Heart right ventricle (tissue), 12 donors: Measurements from ENCODE around the gene OR6B2. TPM values are rescaled to one million over a fixed set of nuclear protein-coding genes. Genes with fewer than 3 reads are reported as not detected.

Experiments
- polyA plus RNA-seq, 2 donors: library from polyadenylated mRNA; stranded (reverse); fragments of 200-250 nt; gene quantifications; one replicate each; pipeline ENCODE4 v1.2.3, GENCODE V29; 2013
- total RNA-seq, 10 donors: library from RNA; stranded (reverse); fragmentation: NEBNext Ultra II Directional in 3 of 10; extraction: Animal tissue kit (Norgen Biotek cat#: 25700) in 3 of 10; gene quantifications; one replicate each; pipeline versions ENCODE4 v1.2.1 to v1.2.4, GENCODE V29; 2021 to 2023
- donor health status: ischemic (EF 13 %, LVEDD 7.1; RV severe dilation, severe dysfunction).
- donor health status: healthy with polysubstance abuse.
- donor health status: DM: no; HTN: yes; CAD: no.
- donor health status: DM: no; HTN: no; CAD: no.
- donor health status: ischemic (EF 25% LVEDD 6.9; RV normal size, moderate dysfunction).
- donor health status: ischemic (EF 25% LVEDD 5.7; RV mildly dilated, moderate dysfunction).
- donor health status: healthy.
- donor health status: nonischemic (EF 11% LVEDD 7.7; RV severe dilation, severe dysfunction).
- donor health status: DM: yes; HTN: yes; CAD: no.
- donor health status: PGD.
- donor health status: ischemic (EF 29% LVEDD 5.4; RV normal size, mild dysfunction).
- donor health status: nonischemic (EF 23%, LVEDD 6.1; RV moderate dilation, normal function).

The OR6B2 gene
- total and polyA plus RNA-seq, 12 donors: not detected

Other genes starting within 250 kb of the OR6B2 start
- gene NDUFA10, start 5.1 kb downstream of the OR6B2 start, total RNA-seq: 100 to 1,000 TPM; 283 to 462 (median 383) TPM
- gene NDUFA10, start 5.1 kb downstream of the OR6B2 start, polyA plus RNA-seq: 100 to 1,000 TPM; 172 to 186 TPM
- gene OR6B3, start 23.1 kb upstream of the OR6B2 start, total RNA-seq: not detected
- gene OR6B3, start 23.1 kb upstream of the OR6B2 start, polyA plus RNA-seq: not detected
- gene COPS9, start 105.9 kb upstream of the OR6B2 start, total RNA-seq: 100 to 1,000 TPM; 135 to 229 (median 165) TPM
- 100 to 1,000 TPM; 291 to 495 TPM for gene COPS9, start 105.9 kb upstream of the OR6B2 start, polyA plus RNA-seq
- not detected for gene OTOS, start 110.2 kb upstream of the OR6B2 start, total RNA-seq
- gene OTOS, start 110.2 kb upstream of the OR6B2 start, polyA plus RNA-seq: not detected